Nephron progenitor cell (in vitro differentiated cells): ENCODE data around the gene SNX2.

ENCODE experiments used
- DNase-seq: peaks from one replicate; pipeline ENCODE4 v3.0.0; 2021
- H3K27ac Mint-ChIP-seq: 2 replicates; pipeline ENCODE4 v1.8.0; 2021; ENCODE audit warnings: mild to moderate bottlenecking, moderate library complexity, mixed read lengths
- H3K27me3 Mint-ChIP-seq: 2 replicates; pipeline ENCODE4 v1.8.0; 2021; ENCODE audit warnings: mild to moderate bottlenecking, low read depth, mixed read lengths; ENCODE audit not compliant: poor library complexity
- H3K36me3 Mint-ChIP-seq: 2 replicates; pipeline ENCODE4 v1.8.0; 2021; ENCODE audit warnings: low read depth, mixed read lengths
- H3K4me1 Mint-ChIP-seq: 2 replicates; pipeline ENCODE4 v1.8.0; 2021; ENCODE audit warnings: mixed read lengths
- H3K4me3 Mint-ChIP-seq: 2 replicates; pipeline ENCODE4 v1.8.0; 2021; ENCODE audit warnings: mild to moderate bottlenecking, moderate library complexity, mixed read lengths
- H3K9me3 Mint-ChIP-seq: 2 replicates; pipeline ENCODE4 v1.8.0; 2021; ENCODE audit warnings: mild to moderate bottlenecking, moderate library complexity, mixed read lengths
- CTCF ChIP-seq: fragments of 200-600 bp; sonication (generic); IDR thresholded peaks from 2 replicates; pipeline ENCODE4 v1.5.0; 2021; ENCODE audit warnings: antibody characterized with exemption

SNX2 gene

GRCh38 chr5:122874179-122874875, 99.4 kb downstream of the SNX2 start:
- Mint-ChIP-seq H3K27me3 (no peaks in the 10 kb centered on the region), H3K9me3 (no peaks in the 10 kb centered on the region), H3K4me1 (peaks cover 4% of the 10 kb centered on the region), H3K27ac (no peak overlapping the region), H3K4me3 (no peak overlapping the region), H3K36me3 (peaks cover 9% of the 10 kb centered on the region)
- no peak for DNase-seq
- no peak for TF ChIP-seq CTCF

- peaks cover 4% of the 10 kb centered on the region for H3K4me1 Mint-ChIP-seq
- DNase-seq = no peak
- TF ChIP-seq CTCF = no peak
- H3K4me3 Mint-ChIP-seq = no peak overlapping the region
- no peaks in the 10 kb centered on the region for H3K9me3 Mint-ChIP-seq
- peaks cover 4% of the 10 kb centered on the region for H3K36me3 Mint-ChIP-seq
- H3K27ac Mint-ChIP-seq = no peak overlapping the region
- no peaks in the 10 kb centered on the region for H3K27me3 Mint-ChIP-seq
These were observed 102.6 kb downstream of the SNX2 start for GRCh38 chr5:122877518-122877917.

GRCh38 chr5:122879076-122879475, 104.2 kb downstream of the SNX2 start:
- H3K27me3 Mint-ChIP-seq = no peaks in the 10 kb centered on the region
- no peak for DNase-seq
- peaks cover 4% of the 10 kb centered on the region for H3K36me3 Mint-ChIP-seq
- H3K4me1 Mint-ChIP-seq = peaks cover 4% of the 10 kb centered on the region
- H3K27ac Mint-ChIP-seq = no peak overlapping the region
- no peak for TF ChIP-seq CTCF
- H3K9me3 Mint-ChIP-seq = no peaks in the 10 kb centered on the region
- no peak overlapping the region for H3K4me3 Mint-ChIP-seq
